Esophagus squamous epithelium (tissue), 5 donors: ENCODE results near the gene CTLA4. TPM values are rescaled to one million over a fixed set of nuclear protein-coding genes. Genes with fewer than 3 reads are reported as not detected.

Experiments used
- DNase-seq: peaks from one replicate; lab custom pipeline; 2025; lab: John Stamatoyannopoulos, UW
- H3K27ac ChIP-seq, 4 donors: fragments of 200-600 bp; sonication (generic); one replicate each; pipeline ENCODE4 v1.5.1; 2016 to 2019; ENCODE audit warnings: mild to moderate bottlenecking in 1 of 4
- H3K27me3 ChIP-seq, 4 donors: fragments of 200-600 bp; sonication (generic); 1 replicate in 3 of 4; 2 replicates in 1 of 4; pipeline versions ENCODE4 v1.5.1 to v1.6.0; 2017 to 2021; ENCODE audit warnings: antibody characterized with exemption in 1 of 4
- H3K36me3 ChIP-seq, 3 donors: fragments of 200-600 bp; sonication (generic); one replicate each; pipeline ENCODE4 v1.5.1; 2016 to 2019
- H3K4me1 ChIP-seq, 3 donors: fragments of 200-600 bp; sonication (generic); one replicate each; pipeline ENCODE4 v1.5.1; 2017 to 2019
- H3K4me3 ChIP-seq, 4 donors: fragments of 200-600 bp; sonication (generic); 1 replicate in 3 of 4; 2 replicates in 1 of 4; pipeline ENCODE4 v1.5.1; 2016 to 2019; ENCODE audit warnings: mild to moderate bottlenecking in 2 of 4, moderate library complexity in 1 of 4
- H3K9me3 ChIP-seq, 3 donors: fragments of 200-600 bp; sonication (generic); one replicate each; pipeline ENCODE4 v1.5.1; 2016 to 2019
- POLR2A ChIP-seq, 4 donors: fragments of 450-650 bp; IDR thresholded peaks; one replicate each; pipeline ENCODE4 v1.6.1; 2017; ENCODE audit warnings: antibody characterized with exemption in 4 of 4, mild to moderate bottlenecking in 4 of 4, moderate library complexity in 3 of 4
- WGBS, 2 donors: methylation state at CpG; one replicate each; pipeline ENCODE4 v1.1.5; 2018; 5-methylcytosine and 5-hydroxymethylcytosine counted together
- intact Hi-C: fragments of 100-400 bp; cut with DNase I; formaldehyde crosslinking; loops from one replicate; pipeline ENCODE4 v1.15.0; 2022
- total RNA-seq, 4 donors: library from RNA; depleted of rRNA; stranded (reverse); fragments of >200 nt; gene quantifications; one replicate each; pipeline ENCODE4 v1.1.0, GENCODE V29; 2016
- TF ChIP-seq, protein P1 (sequence below), 6 experiments: fragments of 450-650 bp in 4 of 6; fragments of 200-600 bp in 2 of 6; sonication (generic) in 2 of 6; IDR thresholded peaks; one replicate each; pipeline ENCODE4 v1.5.1; 2016 to 2019; ENCODE audit warnings: antibody characterized with exemption in 6 of 6, mild to moderate bottlenecking in 4 of 6, moderate library complexity in 4 of 6
- donor health status: DM: yes; HTN: yes; CAD: no.

The CTLA4 gene
- total RNA-seq = 1 to 10 TPM in 2 of 4 donors, under 1 TPM in 2; 0.79 to 6.0 (median 0.99) TPM

DNA sequence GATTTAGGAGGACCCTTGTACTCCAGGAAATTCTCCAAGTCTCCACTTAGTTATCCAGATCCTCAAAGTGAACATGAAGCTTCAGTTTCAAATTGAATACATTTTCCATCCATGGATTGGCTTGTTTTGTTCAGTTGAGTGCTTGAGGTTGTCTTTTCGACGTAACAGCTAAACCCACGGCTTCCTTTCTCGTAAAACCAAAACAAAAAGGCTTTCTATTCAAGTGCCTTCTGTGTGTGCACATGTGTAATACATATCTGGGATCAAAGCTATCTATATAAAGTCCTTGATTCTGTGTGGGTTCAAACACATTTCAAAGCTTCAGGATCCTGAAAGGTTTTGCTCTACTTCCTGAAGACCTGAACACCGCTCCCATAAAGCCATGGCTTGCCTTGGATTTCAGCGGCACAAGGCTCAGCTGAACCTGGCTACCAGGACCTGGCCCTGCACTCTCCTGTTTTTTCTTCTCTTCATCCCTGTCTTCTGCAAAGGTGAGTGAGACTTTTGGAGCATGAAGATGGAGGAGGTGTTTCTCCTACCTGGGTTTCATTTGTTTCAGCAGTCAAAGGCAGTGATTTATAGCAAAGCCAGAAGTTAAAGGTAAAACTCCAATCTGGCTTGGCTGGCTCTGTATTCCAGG lies at the start of gene CTLA4:
CTLA4 (plus strand) TSS at position 211 of the 640 bp plus-strand sequence; CDS start at position 383, 172 bp downstream.
- peak in 1 of 4 donors; percentile 61 for TF ChIP-seq POLR2A (IDR thresholded peaks at IDR 0.05)
- TF ChIP-seq, protein P1, sequence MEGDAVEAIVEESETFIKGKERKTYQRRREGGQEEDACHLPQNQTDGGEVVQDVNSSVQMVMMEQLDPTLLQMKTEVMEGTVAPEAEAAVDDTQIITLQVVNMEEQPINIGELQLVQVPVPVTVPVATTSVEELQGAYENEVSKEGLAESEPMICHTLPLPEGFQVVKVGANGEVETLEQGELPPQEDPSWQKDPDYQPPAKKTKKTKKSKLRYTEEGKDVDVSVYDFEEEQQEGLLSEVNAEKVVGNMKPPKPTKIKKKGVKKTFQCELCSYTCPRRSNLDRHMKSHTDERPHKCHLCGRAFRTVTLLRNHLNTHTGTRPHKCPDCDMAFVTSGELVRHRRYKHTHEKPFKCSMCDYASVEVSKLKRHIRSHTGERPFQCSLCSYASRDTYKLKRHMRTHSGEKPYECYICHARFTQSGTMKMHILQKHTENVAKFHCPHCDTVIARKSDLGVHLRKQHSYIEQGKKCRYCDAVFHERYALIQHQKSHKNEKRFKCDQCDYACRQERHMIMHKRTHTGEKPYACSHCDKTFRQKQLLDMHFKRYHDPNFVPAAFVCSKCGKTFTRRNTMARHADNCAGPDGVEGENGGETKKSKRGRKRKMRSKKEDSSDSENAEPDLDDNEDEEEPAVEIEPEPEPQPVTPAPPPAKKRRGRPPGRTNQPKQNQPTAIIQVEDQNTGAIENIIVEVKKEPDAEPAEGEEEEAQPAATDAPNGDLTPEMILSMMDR (IDR thresholded peaks at IDR 0.05) = no peak
- no peak for DNase-seq
- WGBS, 2 donors = 69 to 79% methylated on average over 6 of the region's 6 CpGs
- no peaks in the 10 kb centered on the region for H3K9me3 ChIP-seq
- H3K4me1 ChIP-seq = no peaks in the 10 kb centered on the region
- peak within 1 kb of the TSS in 1 of 4 donors; percentile 7 for H3K27ac ChIP-seq
- intact Hi-C loops = no loop called here
- H3K4me3 ChIP-seq = peak within 1 kb of the TSS in 2 of 4 donors; percentile 3 to 37
- H3K27me3 ChIP-seq = no peaks in the 10 kb centered on the region
- H3K36me3 ChIP-seq = no peaks in the 10 kb centered on the region

DNA sequence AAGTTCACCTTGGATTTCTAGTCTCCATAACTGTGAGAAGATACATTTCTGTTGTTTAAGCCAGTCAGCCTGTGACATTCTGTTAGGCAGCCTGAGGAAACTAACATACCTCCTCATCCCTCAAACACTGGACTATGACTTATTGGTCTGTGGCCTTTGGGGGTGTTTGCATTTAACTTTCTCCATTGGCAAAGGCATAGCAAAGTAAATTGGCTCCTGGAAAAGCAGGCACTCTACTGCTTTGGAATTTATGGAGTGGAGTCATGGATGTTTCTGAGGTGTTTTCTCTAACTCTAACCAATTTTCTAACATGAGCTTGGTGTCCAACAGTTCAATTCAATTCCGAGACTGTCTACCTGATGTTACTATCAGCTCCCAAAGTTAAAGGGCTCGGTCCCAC lies 48.9 kb upstream of the CTLA4 start:
- peaks cover 0 to 12% (median 0%) of the 10 kb centered on the region in 4 donors for H3K27me3 ChIP-seq
- WGBS, 2 donors = 75 to 91% methylated on average over 2 of the region's 2 CpGs
- no peaks in the 10 kb centered on the region for H3K36me3 ChIP-seq
- no peak for DNase-seq
- H3K9me3 ChIP-seq = no peaks in the 10 kb centered on the region
- peaks cover 0 to 21% (median 0%) of the 10 kb centered on the region in 3 donors for H3K4me1 ChIP-seq
- intact Hi-C loops = loop anchor here (10.0 kb wide), 1 partner anchor 164 kb away; no protein-coding TSS in a partner anchor
- no peak overlapping the region for H3K27ac ChIP-seq
- TF ChIP-seq POLR2A (IDR thresholded peaks at IDR 0.05) = no peak
- TF ChIP-seq, protein P1 (IDR thresholded peaks at IDR 0.05) = no peak
- H3K4me3 ChIP-seq = no peak overlapping the region

DNA sequence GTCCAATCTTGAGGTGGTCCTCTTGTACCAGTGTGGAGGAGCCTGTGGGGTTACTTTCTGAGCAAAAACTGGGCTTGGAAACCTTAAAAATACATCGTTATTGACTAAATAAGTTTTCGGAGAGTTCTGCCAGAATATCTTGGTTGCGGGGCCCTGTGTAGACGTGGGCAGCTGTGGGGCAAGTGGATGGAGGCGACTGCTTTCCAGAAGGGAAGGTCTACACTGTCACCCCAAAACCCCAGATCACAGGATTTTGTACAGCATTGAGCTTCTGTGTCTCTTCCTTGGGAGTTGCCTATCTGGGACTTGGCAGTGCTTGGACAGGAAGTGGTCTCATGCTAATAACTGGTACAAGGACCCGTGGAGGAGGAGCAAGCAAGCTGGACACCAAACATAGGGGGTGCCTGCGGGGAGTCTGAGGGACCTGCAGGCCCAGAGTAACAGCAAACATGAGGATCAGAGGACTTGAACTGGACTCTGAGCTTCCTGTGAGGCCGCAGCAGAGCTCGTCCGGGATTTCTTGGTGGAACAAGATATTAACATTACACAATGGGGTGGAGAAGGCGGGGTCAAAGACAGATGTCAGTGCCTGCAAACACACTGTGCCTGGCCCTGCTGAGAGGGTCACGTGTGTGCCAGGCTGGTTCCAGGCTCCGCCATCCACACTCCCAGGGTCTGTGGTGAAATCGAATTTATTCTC lies 48.0 kb upstream of the CTLA4 start:
- H3K4me1 ChIP-seq = peaks cover 0 to 18% (median 0%) of the 10 kb centered on the region in 3 donors
- H3K27ac ChIP-seq = no peak overlapping the region
- TF ChIP-seq, protein P1 (IDR thresholded peaks at IDR 0.05) = no peak
- no peak for TF ChIP-seq POLR2A (IDR thresholded peaks at IDR 0.05)
- intact Hi-C loops = loop anchor here (10.0 kb wide), 1 partner anchor 165 kb away; no protein-coding TSS in a partner anchor
- H3K9me3 ChIP-seq = no peaks in the 10 kb centered on the region
- H3K27me3 ChIP-seq = peaks cover 0 to 12% (median 0%) of the 10 kb centered on the region in 4 donors
- WGBS, 2 donors = 74 to 75% methylated on average over 11 to 14 of the region's 14 CpGs
- no peak overlapping the region for H3K4me3 ChIP-seq
- DNase-seq = no peak
- H3K36me3 ChIP-seq = no peaks in the 10 kb centered on the region

DNA sequence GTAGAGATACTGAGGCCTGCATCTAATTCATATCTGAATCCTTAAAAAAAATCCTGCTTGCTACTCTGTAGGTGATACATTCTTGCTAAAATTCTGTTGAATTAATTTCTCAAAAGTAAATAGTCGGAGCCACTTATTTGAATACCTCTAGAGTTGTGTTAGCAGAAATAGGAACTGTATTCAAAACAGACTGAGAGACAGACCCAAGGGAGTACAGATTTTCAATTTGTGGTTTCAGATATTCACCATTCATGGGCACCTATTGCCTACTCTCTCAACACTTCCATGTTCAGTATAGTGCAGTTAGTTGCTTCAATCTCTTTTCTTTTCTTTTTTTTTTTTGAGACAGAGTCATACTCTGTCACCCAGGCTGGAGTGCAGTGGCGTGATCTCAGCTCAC lies 46.6 kb upstream of the CTLA4 start:
- WGBS, 2 donors = 86 to 88% methylated on average over 2 of the region's 2 CpGs
- no peak for TF ChIP-seq POLR2A (IDR thresholded peaks at IDR 0.05)
- H3K27me3 ChIP-seq = peaks cover 0 to 11% (median 0%) of the 10 kb centered on the region in 4 donors
- intact Hi-C loops = no loop called here
- H3K27ac ChIP-seq = no peak overlapping the region
- H3K9me3 ChIP-seq = no peaks in the 10 kb centered on the region
- H3K36me3 ChIP-seq = no peaks in the 10 kb centered on the region
- peaks cover 0 to 4% (median 0%) of the 10 kb centered on the region in 3 donors for H3K4me1 ChIP-seq
- no peak overlapping the region for H3K4me3 ChIP-seq
- no peak for DNase-seq

DNA sequence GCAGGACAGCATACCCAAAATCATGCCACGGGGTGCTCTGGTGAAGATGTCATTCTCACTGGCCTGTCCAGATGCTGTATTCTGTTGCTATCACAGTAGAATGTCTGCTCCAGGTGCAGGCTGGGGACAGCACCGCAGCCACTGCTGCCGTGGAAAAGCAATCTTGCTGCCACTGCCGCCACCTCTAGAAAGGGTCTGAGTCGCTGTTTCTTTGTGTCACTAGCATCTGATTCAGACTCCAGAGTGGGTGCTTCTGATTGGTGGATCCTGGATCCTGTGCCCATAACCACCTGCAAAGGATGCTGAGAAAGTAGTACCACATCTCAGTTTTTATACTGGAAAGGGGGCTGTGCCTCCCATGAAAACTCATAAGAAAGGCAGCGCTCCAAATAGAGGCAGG lies 45.3 kb upstream of the CTLA4 start:
- Histone ChIP-seq H3K4me1 (no peaks in the 10 kb centered on the region), H3K4me3 (no peak overlapping the region), H3K27ac (no peak overlapping the region), H3K9me3 (no peaks in the 10 kb centered on the region), H3K27me3 (peaks cover 0 to under 1% (median 0%) of the 10 kb centered on the region in 4 donors), H3K36me3 (no peaks in the 10 kb centered on the region)
- WGBS, 2 donors = 76 to 93% methylated on average over 4 of the region's 6 CpGs
- TF ChIP-seq, protein P1 (IDR thresholded peaks at IDR 0.05) = no peak
- no peak for TF ChIP-seq POLR2A (IDR thresholded peaks at IDR 0.05)
- DNase-seq = no peak
- intact Hi-C loops = no loop called here
